Keratinocyte (primary cell): ENCODE measurements around the gene KCTD14.

Experiments
- EZH2 ChIP-seq: IDR thresholded peaks from one replicate; pipeline ENCODE4 v1.6.1; 2012; ENCODE audit warnings: inconsistent platforms, mild to moderate bottlenecking, low read length, moderate library complexity
- TF ChIP-seq, protein P1 (sequence below), 3 experiments: IDR thresholded peaks in 1 of 3; conservative IDR thresholded peaks in 1 of 3; optimal IDR thresholded peaks in 1 of 3; 2 replicates in 2 of 3; 3 replicates in 1 of 3; pipeline versions ENCODE3 to v1.5.1; 2011; ENCODE audit warnings: low read length in 3 of 3, mild to moderate bottlenecking in 3 of 3, moderate library complexity in 2 of 3, control low read depth in 1 of 3, inconsistent platforms in 1 of 3; ENCODE audit not compliant: insufficient read depth in 2 of 3; ENCODE audit errors: extremely low read depth in 1 of 3

GRCh38 chr11:78010304-78010703 lies 12.8 kb downstream of the KCTD14 start:
- TF ChIP-seq, protein P1, sequence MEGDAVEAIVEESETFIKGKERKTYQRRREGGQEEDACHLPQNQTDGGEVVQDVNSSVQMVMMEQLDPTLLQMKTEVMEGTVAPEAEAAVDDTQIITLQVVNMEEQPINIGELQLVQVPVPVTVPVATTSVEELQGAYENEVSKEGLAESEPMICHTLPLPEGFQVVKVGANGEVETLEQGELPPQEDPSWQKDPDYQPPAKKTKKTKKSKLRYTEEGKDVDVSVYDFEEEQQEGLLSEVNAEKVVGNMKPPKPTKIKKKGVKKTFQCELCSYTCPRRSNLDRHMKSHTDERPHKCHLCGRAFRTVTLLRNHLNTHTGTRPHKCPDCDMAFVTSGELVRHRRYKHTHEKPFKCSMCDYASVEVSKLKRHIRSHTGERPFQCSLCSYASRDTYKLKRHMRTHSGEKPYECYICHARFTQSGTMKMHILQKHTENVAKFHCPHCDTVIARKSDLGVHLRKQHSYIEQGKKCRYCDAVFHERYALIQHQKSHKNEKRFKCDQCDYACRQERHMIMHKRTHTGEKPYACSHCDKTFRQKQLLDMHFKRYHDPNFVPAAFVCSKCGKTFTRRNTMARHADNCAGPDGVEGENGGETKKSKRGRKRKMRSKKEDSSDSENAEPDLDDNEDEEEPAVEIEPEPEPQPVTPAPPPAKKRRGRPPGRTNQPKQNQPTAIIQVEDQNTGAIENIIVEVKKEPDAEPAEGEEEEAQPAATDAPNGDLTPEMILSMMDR (optimal IDR thresholded peaks at IDR 0.05 in 1 of 3, IDR thresholded peaks at IDR 0.05 in 1 of 3, conservative IDR thresholded peaks at IDR 0.05 in 1 of 3; ENCODE audit: extremely low read depth in 1 of 3, insufficient read depth in 2 of 3, low read length in 3 of 3), result no peak
- no peak for TF ChIP-seq EZH2
